Smooth muscle cell (in vitro differentiated cells): ENCODE data around the gene DRC1. TPM values are rescaled to one million over a fixed set of nuclear protein-coding genes. Genes with fewer than 3 reads are reported as not detected.
A peak's percentile ranks its signal among the peaks of the same experiment; 100 is the strongest.
"Not testable (repeated sequence)": the region's sequence is repeated elsewhere in the genome, so short reads cannot be mapped to it uniquely, and the experiment has no call there.

Experiments
- DNase-seq: peaks from one replicate; lab custom pipeline; 2025; ENCODE audit not compliant: unreplicated experiment; lab: John Stamatoyannopoulos, UW
- H2AFZ ChIP-seq: fragments of 200-600 bp; sonication (generic); 2 replicates; pipeline ENCODE4 v1.6.0; 2016; ENCODE audit warnings: antibody characterized with exemption, low read depth, mild to moderate bottlenecking
- H3F3A ChIP-seq: fragments of 200-600 bp; sonication (generic); 2 replicates; pipeline ENCODE4 v1.6.0; 2017; ENCODE audit warnings: antibody characterized with exemption, low read depth
- H3K27ac ChIP-seq: fragments of 200-600 bp; sonication (generic); 2 replicates; pipeline ENCODE4 v1.5.1; 2016; ENCODE audit warnings: low read depth, mild to moderate bottlenecking
- H3K27me3 ChIP-seq: fragments of 200-600 bp; sonication (generic); 2 replicates; pipeline ENCODE4 v1.6.1; 2016; ENCODE audit warnings: low read depth, mild to moderate bottlenecking
- H3K36me3 ChIP-seq: fragments of 200-600 bp; sonication (generic); 2 replicates; pipeline ENCODE4 v1.5.1; 2016; ENCODE audit warnings: low read depth
- H3K4me1 ChIP-seq: fragments of 200-600 bp; sonication (generic); 2 replicates; pipeline ENCODE4 v1.5.1; 2016; ENCODE audit warnings: low read depth
- H3K4me2 ChIP-seq: fragments of 200-600 bp; sonication (generic); 2 replicates; pipeline ENCODE4 v1.6.0; 2016; ENCODE audit warnings: mild to moderate bottlenecking
- H3K4me3 ChIP-seq: fragments of 200-600 bp; sonication (generic); 2 replicates; pipeline ENCODE4 v1.5.1; 2016; ENCODE audit warnings: mild to moderate bottlenecking
- H3K79me2 ChIP-seq: fragments of 200-600 bp; sonication (generic); 2 replicates; pipeline ENCODE4 v1.6.0; 2016; ENCODE audit warnings: low read depth, mild to moderate bottlenecking
- H3K9ac ChIP-seq: fragments of 200-600 bp; sonication (generic); 2 replicates; pipeline ENCODE4 v1.6.0; 2016; ENCODE audit warnings: low read depth
- H3K9me3 ChIP-seq: fragments of 200-600 bp; sonication (generic); replicated peaks from 2 replicates; pipeline ENCODE4 v1.5.1; 2016; ENCODE audit warnings: low read depth
- H4K20me1 ChIP-seq: fragments of 200-600 bp; sonication (generic); 2 replicates; pipeline ENCODE4 v1.6.0; 2016; ENCODE audit warnings: low read depth
- CTCF ChIP-seq: fragments of 200-600 bp; sonication (generic); IDR thresholded peaks from 2 replicates; pipeline ENCODE4 v1.5.1; 2017; ENCODE audit warnings: borderline replicate concordance, mild to moderate bottlenecking, antibody characterized with exemption; ENCODE audit not compliant: insufficient read depth, poor library complexity, severe bottlenecking
- WGBS: methylation state at CpG from one replicate; pipeline ENCODE4 v1.1.7; 2016; ENCODE audit warnings: low lambda C conversion rate; 5-methylcytosine and 5-hydroxymethylcytosine counted together
- polyA plus RNA-seq: library from polyadenylated mRNA; unstranded; fragments of >200 nt; fragmentation: Nextera tagmentation; extraction: Ambion mirVana; gene quantifications from 2 replicates; pipeline ENCODE4 v1.2.1, GENCODE V29; 2016
- total RNA-seq: library from RNA; depleted of rRNA; stranded (reverse); fragments of >200 nt; gene quantifications from 2 replicates; pipeline ENCODE4 v1.2.3, GENCODE V29; 2014

The DRC1 gene
- total RNA-seq (0.09 TPM in 1 of 2 replicates, not detected in the other), polyA plus RNA-seq (0.14 TPM in 1 of 2 replicates, not detected in the other)

DNA sequence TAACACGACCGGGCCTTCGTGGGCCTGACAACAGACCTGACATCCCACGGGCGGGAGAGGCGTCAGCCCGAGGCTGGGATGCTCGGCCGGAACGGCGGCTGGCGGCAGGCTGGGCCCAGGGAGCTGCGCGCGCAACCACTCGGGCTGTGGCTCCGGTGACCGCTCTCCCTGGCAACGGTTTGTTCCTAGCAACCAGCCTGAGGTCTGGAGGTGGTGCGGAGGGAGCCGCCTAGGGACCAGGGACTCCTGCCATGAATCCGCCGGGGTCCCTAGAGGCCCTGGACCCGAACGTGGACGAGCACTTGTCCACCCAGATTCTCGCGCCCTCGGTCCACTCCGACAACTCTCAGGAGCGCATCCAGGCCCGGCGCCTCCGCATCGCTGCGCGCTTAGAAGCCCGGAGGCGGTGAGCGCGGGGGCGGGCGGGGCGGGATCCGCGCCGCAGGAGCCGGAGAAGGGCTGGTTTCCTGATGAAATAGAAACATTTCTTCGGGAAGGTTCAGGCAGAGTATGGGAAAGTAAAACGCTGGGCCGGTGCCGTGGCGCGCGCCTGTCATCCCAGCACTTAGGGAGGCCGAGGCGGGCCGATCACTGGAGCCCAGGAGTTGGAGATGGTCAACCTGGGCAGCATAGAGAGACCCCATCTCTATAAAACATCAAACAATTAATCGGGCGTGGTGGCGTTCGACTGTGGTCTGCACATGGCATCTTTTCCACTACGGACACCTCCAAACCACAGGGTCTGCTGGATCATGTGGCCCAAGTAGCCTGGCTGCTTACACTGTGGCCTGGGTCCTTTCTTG is at the start of gene DRC1:
DRC1 (plus strand) TSS at position 182 of the 803 bp plus-strand sequence; CDS start at position 252, 70 bp downstream.
- peak within 1 kb of the TSS; percentile 52 for H3K4me3 ChIP-seq
- no peak for TF ChIP-seq CTCF
- DNase-seq, result peak; percentile 51
- H3K36me3 ChIP-seq, result no peaks in the 10 kb centered on the region
- H4K20me1 ChIP-seq, result no peaks in the 10 kb centered on the region
- H3K27ac ChIP-seq, result peak within 1 kb of the TSS; percentile 66
- no peaks in the 10 kb centered on the region for H3K27me3 ChIP-seq
- peak within 1 kb of the TSS; percentile 90 for H3K4me2 ChIP-seq
- WGBS, result 21% methylated on average over 46 of the region's 63 CpGs
- no peaks in the 10 kb centered on the region for H3K9me3 ChIP-seq
- peak within 1 kb of the TSS; percentile 90 for H3K9ac ChIP-seq
- H2AFZ ChIP-seq, result peak within 1 kb of the TSS; percentile 51
- peaks cover 4% of the 10 kb centered on the region for H3K4me1 ChIP-seq
- H3F3A ChIP-seq, result no peaks in the 10 kb centered on the region
- no peaks in the 10 kb centered on the region for H3K79me2 ChIP-seq

DNA sequence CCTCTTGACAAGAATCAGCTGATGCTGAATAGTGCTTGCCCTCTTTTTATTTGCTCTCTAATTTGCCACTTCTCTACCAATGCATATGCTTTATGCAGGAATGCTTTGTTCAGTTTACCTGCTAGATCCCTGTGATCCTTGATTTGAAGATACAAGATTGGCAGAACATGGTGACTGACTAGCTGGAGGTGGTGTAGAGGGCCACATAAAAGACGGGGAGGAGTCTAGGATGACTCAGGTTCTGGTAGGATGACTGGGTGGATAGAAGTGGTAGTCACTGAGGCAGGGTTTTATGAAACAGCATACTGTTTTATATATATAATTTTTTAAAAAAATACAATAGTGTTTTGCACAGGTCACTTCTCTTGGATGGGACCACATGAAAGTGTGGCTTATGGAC is 48.8 kb upstream of the DRC1 start:
- Histone ChIP-seq H3K27ac (peak overlapping the region; percentile 93), H3K79me2 (peaks cover 92% of the 10 kb centered on the region), H3K4me1 (peaks cover 11% of the 10 kb centered on the region), H3K4me2 (no peak overlapping the region), H3K9me3 (no peaks in the 10 kb centered on the region), H2AFZ (no peak overlapping the region), H3F3A (peaks cover 17% of the 10 kb centered on the region), H3K4me3 (no peak overlapping the region), H3K27me3 (no peaks in the 10 kb centered on the region), H3K36me3 (no peaks in the 10 kb centered on the region), H3K9ac (no peak overlapping the region), H4K20me1 (peaks cover 58% of the 10 kb centered on the region)
- DNase-seq, result no peak
- 60% methylated on average over 1 of the region's 1 CpG for WGBS
- no peak for TF ChIP-seq CTCF

DNA sequence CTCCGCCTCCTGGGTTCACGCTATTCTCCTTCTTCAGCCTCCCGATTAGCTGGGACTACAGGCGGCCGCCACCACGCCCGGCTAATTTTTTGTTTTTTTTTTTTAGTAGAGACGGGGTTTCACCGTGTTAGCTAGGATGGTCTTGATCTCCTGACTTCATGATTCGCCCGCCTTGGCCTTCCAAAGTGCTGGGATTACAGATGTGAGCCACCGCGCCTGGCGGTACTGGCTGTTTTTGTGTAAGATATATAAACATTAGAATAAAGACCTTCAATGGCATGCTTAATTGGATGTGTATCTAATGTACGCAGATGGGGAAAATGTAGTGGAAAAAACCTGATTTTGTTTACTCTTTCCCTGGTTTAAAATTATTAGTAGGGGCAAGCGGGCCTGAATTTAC is 47.3 kb upstream of the DRC1 start:
- peaks cover 91% of the 10 kb centered on the region for H3K79me2 ChIP-seq
- H3K27me3 ChIP-seq, H3K4me1 ChIP-seq, H2AFZ ChIP-seq, H3K9ac ChIP-seq, H3K36me3 ChIP-seq, DNase-seq, H3K4me3 ChIP-seq, H3K9me3 ChIP-seq: not testable (repeated sequence)
- H4K20me1 ChIP-seq, result peaks cover 66% of the 10 kb centered on the region
- H3K27ac ChIP-seq, result peak overlapping the region; percentile 93
- 98% methylated on average over 16 of the region's 16 CpGs for WGBS
- peak overlapping the region; percentile 75 for H3K4me2 ChIP-seq
- H3F3A ChIP-seq, result peaks cover 17% of the 10 kb centered on the region

- Histone ChIP-seq H3K9me3 (no peaks in the 10 kb centered on the region), H4K20me1 (peaks cover 71% of the 10 kb centered on the region), H3K4me1 (peaks cover 6% of the 10 kb centered on the region), H3K27me3 (no peaks in the 10 kb centered on the region), H3F3A (peaks cover 17% of the 10 kb centered on the region), H3K79me2 (peaks cover 91% of the 10 kb centered on the region), H3K4me3 (no peak overlapping the region), H2AFZ (peak overlapping the region; percentile 35), H3K9ac (peak overlapping the region; percentile 76), H3K36me3 (no peaks in the 10 kb centered on the region), H3K27ac (peak overlapping the region; percentile 93), H3K4me2 (peak overlapping the region; percentile 75)
- no peak for TF ChIP-seq CTCF
- WGBS, result 19% methylated on average over 9 of the region's 9 CpGs
- no peak for DNase-seq
Measured at GRCh38 chr2:26355038-26355995, 46.4 kb upstream of the DRC1 start.
